ENCODE data around the gene S1PR4.

Gene S1PR4

DNA sequence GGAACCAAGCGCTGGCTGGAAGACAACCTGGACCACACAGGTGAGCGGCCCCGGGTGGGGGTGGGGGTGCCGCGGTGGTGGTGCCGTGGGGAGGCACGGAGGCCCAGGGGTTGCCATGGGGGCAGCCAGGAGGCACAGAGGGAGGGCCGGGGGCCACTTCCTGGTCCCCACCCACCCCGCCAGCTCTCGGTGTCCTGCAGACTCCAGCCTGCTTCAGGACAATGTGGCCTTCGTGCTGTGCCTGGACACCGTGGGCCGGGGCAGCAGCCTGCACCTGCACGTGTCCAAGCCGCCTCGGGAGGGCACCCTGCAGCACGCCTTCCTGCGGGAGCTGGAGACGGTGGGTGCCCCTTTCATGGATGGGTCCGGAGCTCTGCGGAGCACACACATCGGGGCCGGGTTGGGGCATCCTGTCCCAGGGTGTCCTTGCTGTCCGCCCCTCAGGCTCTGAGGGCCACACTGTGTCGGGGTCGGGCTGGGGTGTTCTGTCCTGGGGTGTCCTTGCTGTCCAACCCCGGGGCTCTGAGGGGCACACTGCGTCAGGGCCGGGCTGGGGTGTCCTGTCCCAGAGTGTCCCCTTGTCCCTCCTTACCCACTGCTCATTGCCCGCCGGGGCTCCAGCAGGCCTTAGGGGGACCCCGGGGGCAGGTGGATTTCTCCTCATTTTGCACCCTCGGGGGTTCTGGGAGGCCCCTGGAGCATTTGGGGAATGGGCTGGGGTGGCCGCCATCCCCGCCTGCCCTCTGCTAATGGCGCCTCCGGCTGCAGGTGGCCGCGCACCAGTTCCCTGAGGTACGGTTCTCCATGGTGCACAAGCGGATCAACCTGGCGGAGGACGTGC lies 25.5 kb downstream of the S1PR4 start:
- no peak for DNase-seq (ENCODE audit: low spot score)
- TF ChIP-seq, protein P1, sequence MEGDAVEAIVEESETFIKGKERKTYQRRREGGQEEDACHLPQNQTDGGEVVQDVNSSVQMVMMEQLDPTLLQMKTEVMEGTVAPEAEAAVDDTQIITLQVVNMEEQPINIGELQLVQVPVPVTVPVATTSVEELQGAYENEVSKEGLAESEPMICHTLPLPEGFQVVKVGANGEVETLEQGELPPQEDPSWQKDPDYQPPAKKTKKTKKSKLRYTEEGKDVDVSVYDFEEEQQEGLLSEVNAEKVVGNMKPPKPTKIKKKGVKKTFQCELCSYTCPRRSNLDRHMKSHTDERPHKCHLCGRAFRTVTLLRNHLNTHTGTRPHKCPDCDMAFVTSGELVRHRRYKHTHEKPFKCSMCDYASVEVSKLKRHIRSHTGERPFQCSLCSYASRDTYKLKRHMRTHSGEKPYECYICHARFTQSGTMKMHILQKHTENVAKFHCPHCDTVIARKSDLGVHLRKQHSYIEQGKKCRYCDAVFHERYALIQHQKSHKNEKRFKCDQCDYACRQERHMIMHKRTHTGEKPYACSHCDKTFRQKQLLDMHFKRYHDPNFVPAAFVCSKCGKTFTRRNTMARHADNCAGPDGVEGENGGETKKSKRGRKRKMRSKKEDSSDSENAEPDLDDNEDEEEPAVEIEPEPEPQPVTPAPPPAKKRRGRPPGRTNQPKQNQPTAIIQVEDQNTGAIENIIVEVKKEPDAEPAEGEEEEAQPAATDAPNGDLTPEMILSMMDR (IDR thresholded peaks at IDR 0.05; ENCODE audit: extremely low read depth, insufficient read depth, missing control alignments): no peak
- in situ Hi-C loops (cut with MboI; ENCODE audit: low pct_unique_long_range_greater_than_20kb, low sequenced_read_pairs, unreplicated experiment): no loop called here

DNA sequence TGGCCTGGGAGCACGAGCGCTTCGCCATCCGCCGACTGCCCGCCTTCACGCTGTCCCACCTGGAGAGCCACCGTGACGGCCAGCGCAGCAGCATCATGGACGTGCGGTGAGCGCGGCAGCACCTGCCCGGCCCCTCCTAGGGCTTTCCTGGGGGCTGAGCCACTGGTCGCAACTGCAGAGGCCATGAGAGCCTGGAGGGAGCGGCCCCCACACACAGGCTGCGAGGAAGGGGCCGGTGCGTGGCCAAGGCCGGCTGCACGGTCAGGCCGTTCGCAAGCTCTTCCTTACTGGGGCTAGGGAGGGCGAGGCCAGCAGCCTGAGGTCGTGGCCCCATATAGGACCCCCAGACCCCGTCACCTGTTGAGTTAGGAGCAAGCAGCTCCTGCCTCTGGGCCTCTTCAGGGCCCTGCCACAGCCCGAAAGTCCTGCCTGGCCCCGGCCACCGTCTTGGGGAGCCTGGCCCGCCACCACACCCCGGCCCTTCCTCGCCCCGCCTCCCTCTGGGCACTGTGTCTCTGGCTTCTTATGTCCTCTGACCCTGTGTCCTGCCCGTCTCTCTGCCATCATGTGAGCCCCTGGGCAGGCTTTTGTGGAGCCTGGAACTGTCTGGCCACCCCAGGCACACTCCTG lies 26.2 kb downstream of the S1PR4 start:
- in situ Hi-C loops (cut with MboI; ENCODE audit: low pct_unique_long_range_greater_than_20kb, low sequenced_read_pairs, unreplicated experiment): no loop called here

DNA sequence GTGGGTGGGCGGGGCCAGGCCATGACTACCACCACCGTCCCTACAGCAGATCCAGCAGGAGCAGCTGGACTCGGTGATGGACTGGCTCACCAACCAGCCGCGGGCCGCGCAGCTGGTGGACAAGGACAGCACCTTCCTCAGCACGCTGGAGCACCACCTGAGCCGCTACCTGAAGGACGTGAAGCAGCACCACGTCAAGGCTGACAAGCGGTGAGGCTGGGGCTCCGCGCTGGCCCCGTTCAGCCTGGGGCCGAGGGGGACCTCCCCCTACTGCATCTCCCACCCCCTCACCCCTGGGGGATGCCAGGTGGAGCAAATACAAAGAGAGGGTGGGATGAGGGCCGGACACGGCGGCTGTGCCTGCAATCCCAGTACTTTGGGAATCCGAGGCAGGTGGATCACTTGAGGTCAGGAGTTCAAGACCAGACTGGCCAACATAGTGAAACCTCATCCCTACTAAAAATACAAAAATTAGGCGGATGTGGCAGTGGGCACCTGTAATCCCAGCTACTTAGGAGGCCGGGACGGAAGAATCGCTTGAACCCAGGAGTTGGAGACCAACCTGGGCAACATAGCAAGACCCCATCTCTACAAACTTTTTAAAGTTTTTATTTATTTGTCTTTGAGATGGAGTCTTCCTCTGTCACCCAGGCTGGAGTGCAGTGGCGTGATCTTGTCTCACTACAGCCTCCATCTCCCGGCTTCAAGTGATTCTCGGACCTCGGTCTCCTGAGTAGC lies 27.8 kb downstream of the S1PR4 start:
- TF ChIP-seq, protein P1 (IDR thresholded peaks at IDR 0.05; ENCODE audit: extremely low read depth, insufficient read depth, missing control alignments): no peak
- in situ Hi-C loops (cut with MboI; ENCODE audit: low pct_unique_long_range_greater_than_20kb, low sequenced_read_pairs, unreplicated experiment): no loop called here
- no peak for DNase-seq (ENCODE audit: low spot score)

More for the DNA sequence above, 26.2 kb downstream of the S1PR4 start:
- TF ChIP-seq, protein P1 (IDR thresholded peaks at IDR 0.05; ENCODE audit: extremely low read depth, insufficient read depth, missing control alignments): no peak
- no peak for DNase-seq (ENCODE audit: low spot score)

DNA sequence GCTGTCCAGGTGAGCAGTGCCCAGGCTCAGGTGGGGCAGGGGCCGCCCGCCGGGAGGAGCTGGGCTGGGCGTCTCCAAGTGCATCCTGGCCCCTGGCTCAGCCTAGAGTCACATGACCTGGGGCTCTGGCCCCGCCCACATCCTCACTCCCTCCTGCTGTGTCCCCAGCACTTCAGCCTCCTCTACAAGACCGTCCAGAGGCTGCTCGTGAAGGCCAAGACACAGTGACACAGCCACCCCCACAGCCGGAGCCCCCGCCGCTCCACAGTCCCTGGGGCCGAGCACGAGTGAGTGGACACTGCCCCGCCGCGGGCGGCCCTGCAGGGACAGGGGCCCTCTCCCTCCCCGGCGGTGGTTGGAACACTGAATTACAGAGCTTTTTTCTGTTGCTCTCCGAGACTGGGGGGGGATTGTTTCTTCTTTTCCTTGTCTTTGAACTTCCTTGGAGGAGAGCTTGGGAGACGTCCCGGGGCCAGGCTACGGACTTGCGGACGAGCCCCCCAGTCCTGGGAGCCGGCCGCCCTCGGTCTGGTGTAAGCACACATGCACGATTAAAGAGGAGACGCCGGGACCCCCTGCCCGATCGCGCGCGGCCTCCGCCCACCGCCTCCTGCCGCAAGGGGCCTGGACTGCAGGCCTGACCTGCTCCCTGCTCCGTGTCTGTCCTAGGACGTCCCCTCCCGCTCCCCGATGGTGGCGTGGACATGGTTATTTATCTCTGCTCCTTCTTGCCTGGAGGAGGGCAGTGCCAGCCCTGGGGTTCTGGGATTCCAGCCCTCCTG lies 29.1 kb downstream of the S1PR4 start:
- TF ChIP-seq, protein P1 (IDR thresholded peaks at IDR 0.05; ENCODE audit: extremely low read depth, insufficient read depth, missing control alignments): no peak
- no peak for DNase-seq (ENCODE audit: low spot score)
- in situ Hi-C loops (cut with MboI; ENCODE audit: low pct_unique_long_range_greater_than_20kb, low sequenced_read_pairs, unreplicated experiment): no loop called here

DNA sequence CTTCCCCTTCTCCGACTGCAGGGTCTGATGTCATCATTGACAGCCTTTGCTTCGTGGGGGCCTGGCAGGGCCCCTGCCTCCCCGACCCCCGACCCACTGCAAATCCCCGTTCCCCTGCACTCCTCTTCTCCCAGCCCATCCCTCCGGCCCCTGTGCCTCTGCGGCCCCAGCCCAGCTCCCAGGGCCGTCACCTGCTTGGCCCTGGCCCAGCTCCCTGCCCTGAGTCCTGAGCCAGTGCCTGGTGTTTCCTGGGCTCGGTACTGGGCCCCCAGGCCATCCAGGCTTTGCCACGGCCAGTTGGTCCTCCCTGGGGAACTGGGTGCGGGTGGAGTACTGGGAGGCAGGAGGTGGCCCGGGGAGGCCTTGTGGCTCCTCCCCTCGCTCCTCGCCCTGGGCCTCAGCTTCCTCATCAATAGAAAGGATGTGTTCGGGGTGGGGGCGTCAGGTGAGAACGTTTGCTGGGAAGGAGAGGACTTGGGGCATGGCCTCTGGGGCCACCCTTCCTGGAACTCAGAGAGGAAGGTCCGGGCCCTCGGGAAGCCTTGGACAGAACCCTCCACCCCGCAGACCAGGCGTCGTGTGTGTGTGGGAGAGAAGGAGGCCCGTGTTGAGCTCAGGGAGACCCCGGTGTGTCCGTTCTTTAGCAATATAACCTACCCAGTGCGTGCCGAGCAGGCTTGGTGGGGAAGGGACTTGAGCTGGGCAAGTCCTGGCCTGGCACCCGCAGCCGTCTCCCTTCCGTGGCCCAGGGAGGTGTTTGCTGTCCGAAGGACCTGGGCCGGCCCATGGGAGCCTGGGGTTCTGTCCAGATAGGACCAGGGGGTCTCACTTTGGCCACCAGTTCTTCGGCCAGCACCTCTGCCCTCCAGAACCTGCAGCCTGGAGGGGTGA lies 30.0 kb downstream of the S1PR4 start:
- TF ChIP-seq, protein P1 (IDR thresholded peaks at IDR 0.05; ENCODE audit: extremely low read depth, insufficient read depth, missing control alignments): no peak
- no peak for DNase-seq (ENCODE audit: low spot score)
- in situ Hi-C loops (cut with MboI; ENCODE audit: low pct_unique_long_range_greater_than_20kb, low sequenced_read_pairs, unreplicated experiment): no loop called here

All from GM13977 (cell line).